DOHH2 (cell line): ENCODE data around the gene GLP2R.

Experiments
- CTCF ChIP-seq: fragments of 200-600 bp; sonication (generic); IDR thresholded peaks from one replicate; pipeline ENCODE4 v1.5.1; 2014; ENCODE audit warnings: antibody characterized with exemption, mild to moderate bottlenecking, low read depth, low read length; ENCODE audit not compliant: poor library complexity, severe bottlenecking
- EZH2phosphoT487 ChIP-seq: fragments of 200-600 bp; sonication (generic); IDR thresholded peaks from 2 replicates; pipeline ENCODE4 v1.6.1; 2017; ENCODE audit warnings: borderline replicate concordance, mild to moderate bottlenecking, antibody characterized with exemption, low read length, moderate library complexity, mixed read lengths

- TF ChIP-seq CTCF, result no peak
- no peak for TF ChIP-seq EZH2phosphoT487
These were observed 8.6 kb upstream of the GLP2R start for GRCh38 chr17:9817086-9817485.
